Activated CD4-positive, CD25-positive, alpha-beta regulatory T cell treated with anti-CD3 and anti-CD28 coated beads, Interleukin-2, amount 50 U/mL, for 16 hours (primary cell): ENCODE results near the gene GOLGB1.
"Not testable (repeated sequence)": the region's sequence is repeated elsewhere in the genome, so short reads cannot be mapped to it uniquely, and the experiment has no call there.

Experiments used
- DNase-seq: peaks from one replicate; pipeline ENCODE4 v3.0.0-alpha.2; 2020; ENCODE audit warnings: low read depth, low spot score

Gene GOLGB1

GRCh38 chr3:121749276-121750086 is at the start of gene GOLGB1:
Gene GOLGB1 (minus strand): TSS chr3:121749741. CDS start chr3:121730971, 18,770 bp downstream.
- DNase-seq: peak; percentile 91

GRCh38 chr3:121796970-121797369 is 47.4 kb upstream of the GOLGB1 start:
- no peak for DNase-seq

- no peak for DNase-seq
Measured at GRCh38 chr3:121794264-121794983, 44.9 kb upstream of the GOLGB1 start.

GRCh38 chr3:121793078-121793477 is 43.5 kb upstream of the GOLGB1 start:
- no peak for DNase-seq

- no peak for DNase-seq
Measured at GRCh38 chr3:121786485-121786884, 36.9 kb upstream of the GOLGB1 start.

- DNase-seq: not testable (repeated sequence)
Measured at GRCh38 chr3:121782784-121783183, 33.2 kb upstream of the GOLGB1 start.

- DNase-seq: no peak
Measured at GRCh38 chr3:121781611-121782010, 32.1 kb upstream of the GOLGB1 start.

GRCh38 chr3:121775095-121775494 is 25.6 kb upstream of the GOLGB1 start:
- not testable (repeated sequence) for DNase-seq

GRCh38 chr3:121769246-121769645 is 19.7 kb upstream of the GOLGB1 start:
- DNase-seq: no peak

GRCh38 chr3:121768452-121768851 is 18.9 kb upstream of the GOLGB1 start:
- DNase-seq: no peak

GRCh38 chr3:121759541-121760202 is 10.1 kb upstream of the GOLGB1 start:
- no peak for DNase-seq

GRCh38 chr3:121758727-121759450 is 9.3 kb upstream of the GOLGB1 start:
- DNase-seq: no peak

- no peak for DNase-seq
Measured at GRCh38 chr3:121757812-121758545, 8.4 kb upstream of the GOLGB1 start.

- no peak for DNase-seq
Measured at GRCh38 chr3:121757087-121757811, 7.7 kb upstream of the GOLGB1 start.

- DNase-seq: no peak
Measured at GRCh38 chr3:121752772-121753171, 3.2 kb upstream of the GOLGB1 start.

- no peak for DNase-seq
Measured at GRCh38 chr3:121752261-121752660, 2.7 kb upstream of the GOLGB1 start.

- DNase-seq: no peak
Measured at GRCh38 chr3:121750087-121750415, 510 bp upstream of the GOLGB1 start.

GRCh38 chr3:121748680-121749275 is 763 bp downstream of the GOLGB1 start:
- DNase-seq: peak; percentile 0

GRCh38 chr3:121747976-121748375 is 1.6 kb downstream of the GOLGB1 start:
- no peak for DNase-seq

GRCh38 chr3:121743106-121743505 is 6.4 kb downstream of the GOLGB1 start:
- not testable (repeated sequence) for DNase-seq
